Smooth muscle cell (in vitro differentiated cells): ENCODE measurements around the gene C5orf58. TPM values are rescaled to one million over a fixed set of nuclear protein-coding genes. Genes with fewer than 3 reads are reported as not detected.
"Not testable (repeated sequence)": the region's sequence is repeated elsewhere in the genome, so short reads cannot be mapped to it uniquely, and the experiment has no call there.

Experiments
- DNase-seq: peaks from one replicate; lab custom pipeline; 2025; ENCODE audit not compliant: unreplicated experiment; lab: John Stamatoyannopoulos, UW
- H2AFZ ChIP-seq: fragments of 200-600 bp; sonication (generic); 2 replicates; pipeline ENCODE4 v1.6.0; 2016; ENCODE audit warnings: antibody characterized with exemption, low read depth, mild to moderate bottlenecking
- H3F3A ChIP-seq: fragments of 200-600 bp; sonication (generic); 2 replicates; pipeline ENCODE4 v1.6.0; 2017; ENCODE audit warnings: antibody characterized with exemption, low read depth
- H3K27ac ChIP-seq: fragments of 200-600 bp; sonication (generic); 2 replicates; pipeline ENCODE4 v1.5.1; 2016; ENCODE audit warnings: low read depth, mild to moderate bottlenecking
- H3K27me3 ChIP-seq: fragments of 200-600 bp; sonication (generic); 2 replicates; pipeline ENCODE4 v1.6.1; 2016; ENCODE audit warnings: low read depth, mild to moderate bottlenecking
- H3K36me3 ChIP-seq: fragments of 200-600 bp; sonication (generic); 2 replicates; pipeline ENCODE4 v1.5.1; 2016; ENCODE audit warnings: low read depth
- H3K4me1 ChIP-seq: fragments of 200-600 bp; sonication (generic); 2 replicates; pipeline ENCODE4 v1.5.1; 2016; ENCODE audit warnings: low read depth
- H3K4me2 ChIP-seq: fragments of 200-600 bp; sonication (generic); 2 replicates; pipeline ENCODE4 v1.6.0; 2016; ENCODE audit warnings: mild to moderate bottlenecking
- H3K4me3 ChIP-seq: fragments of 200-600 bp; sonication (generic); 2 replicates; pipeline ENCODE4 v1.5.1; 2016; ENCODE audit warnings: mild to moderate bottlenecking
- H3K79me2 ChIP-seq: fragments of 200-600 bp; sonication (generic); 2 replicates; pipeline ENCODE4 v1.6.0; 2016; ENCODE audit warnings: low read depth, mild to moderate bottlenecking
- H3K9ac ChIP-seq: fragments of 200-600 bp; sonication (generic); 2 replicates; pipeline ENCODE4 v1.6.0; 2016; ENCODE audit warnings: low read depth
- H3K9me3 ChIP-seq: fragments of 200-600 bp; sonication (generic); replicated peaks from 2 replicates; pipeline ENCODE4 v1.5.1; 2016; ENCODE audit warnings: low read depth
- H4K20me1 ChIP-seq: fragments of 200-600 bp; sonication (generic); 2 replicates; pipeline ENCODE4 v1.6.0; 2016; ENCODE audit warnings: low read depth
- CTCF ChIP-seq: fragments of 200-600 bp; sonication (generic); IDR thresholded peaks from 2 replicates; pipeline ENCODE4 v1.5.1; 2017; ENCODE audit warnings: borderline replicate concordance, mild to moderate bottlenecking, antibody characterized with exemption; ENCODE audit not compliant: insufficient read depth, poor library complexity, severe bottlenecking
- WGBS: methylation state at CpG from one replicate; pipeline ENCODE4 v1.1.7; 2016; ENCODE audit warnings: low lambda C conversion rate; 5-methylcytosine and 5-hydroxymethylcytosine counted together
- polyA plus RNA-seq: library from polyadenylated mRNA; unstranded; fragments of >200 nt; fragmentation: Nextera tagmentation; extraction: Ambion mirVana; gene quantifications from 2 replicates; pipeline ENCODE4 v1.2.1, GENCODE V29; 2016
- total RNA-seq: library from RNA; depleted of rRNA; stranded (reverse); fragments of >200 nt; gene quantifications from 2 replicates; pipeline ENCODE4 v1.2.3, GENCODE V29; 2014

C5orf58 gene
- total and polyA plus RNA-seq, 2 experiments from 2014 or later, result not detected

GRCh38 chr5:170238456-170239196, 5.8 kb downstream of the C5orf58 start:
- no peak overlapping the region for H2AFZ ChIP-seq
- WGBS, result 66% methylated on average over 1 of the region's 1 CpG
- no peak overlapping the region for H3K4me3 ChIP-seq
- H3K4me2 ChIP-seq, result no peak overlapping the region
- no peaks in the 10 kb centered on the region for H3K79me2 ChIP-seq
- no peaks in the 10 kb centered on the region for H3K9me3 ChIP-seq
- no peaks in the 10 kb centered on the region for H3K36me3 ChIP-seq
- no peak for TF ChIP-seq CTCF
- H3K9ac ChIP-seq, result no peak overlapping the region
- no peak for DNase-seq
- H3K4me1 ChIP-seq, result peaks cover 8% of the 10 kb centered on the region
- no peaks in the 10 kb centered on the region for H4K20me1 ChIP-seq
- H3K27ac ChIP-seq, result no peak overlapping the region
- no peaks in the 10 kb centered on the region for H3K27me3 ChIP-seq
- no peaks in the 10 kb centered on the region for H3F3A ChIP-seq

DNA sequence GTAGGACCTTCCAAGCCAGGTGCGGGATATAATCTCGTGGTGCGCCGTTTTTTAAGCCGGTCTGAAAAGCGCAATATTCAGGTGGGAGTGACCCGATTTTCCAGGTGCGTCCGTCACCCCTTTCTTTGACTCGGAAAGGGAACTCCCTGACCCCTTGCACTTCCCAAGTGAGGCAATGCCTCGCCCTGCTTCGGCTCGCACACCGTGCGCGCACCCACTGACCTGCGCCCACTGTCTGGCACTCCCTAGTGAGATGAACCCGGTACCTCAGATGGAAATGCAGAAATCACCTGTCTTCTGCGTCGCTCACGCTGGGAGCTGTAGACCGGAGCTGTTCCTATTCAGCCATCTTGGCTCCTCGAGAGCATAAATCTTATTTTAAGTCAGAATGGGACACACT, 12.7 kb downstream of the C5orf58 start:
- H3K9ac ChIP-seq, H3K79me2 ChIP-seq, H3K9me3 ChIP-seq, H3K36me3 ChIP-seq, H4K20me1 ChIP-seq, H2AFZ ChIP-seq, H3K4me1 ChIP-seq, DNase-seq, H3K4me3 ChIP-seq, H3K27me3 ChIP-seq, H3K4me2 ChIP-seq, H3F3A ChIP-seq, H3K27ac ChIP-seq: not testable (repeated sequence)
- 75% methylated on average over 22 of the region's 23 CpGs for WGBS

DNA sequence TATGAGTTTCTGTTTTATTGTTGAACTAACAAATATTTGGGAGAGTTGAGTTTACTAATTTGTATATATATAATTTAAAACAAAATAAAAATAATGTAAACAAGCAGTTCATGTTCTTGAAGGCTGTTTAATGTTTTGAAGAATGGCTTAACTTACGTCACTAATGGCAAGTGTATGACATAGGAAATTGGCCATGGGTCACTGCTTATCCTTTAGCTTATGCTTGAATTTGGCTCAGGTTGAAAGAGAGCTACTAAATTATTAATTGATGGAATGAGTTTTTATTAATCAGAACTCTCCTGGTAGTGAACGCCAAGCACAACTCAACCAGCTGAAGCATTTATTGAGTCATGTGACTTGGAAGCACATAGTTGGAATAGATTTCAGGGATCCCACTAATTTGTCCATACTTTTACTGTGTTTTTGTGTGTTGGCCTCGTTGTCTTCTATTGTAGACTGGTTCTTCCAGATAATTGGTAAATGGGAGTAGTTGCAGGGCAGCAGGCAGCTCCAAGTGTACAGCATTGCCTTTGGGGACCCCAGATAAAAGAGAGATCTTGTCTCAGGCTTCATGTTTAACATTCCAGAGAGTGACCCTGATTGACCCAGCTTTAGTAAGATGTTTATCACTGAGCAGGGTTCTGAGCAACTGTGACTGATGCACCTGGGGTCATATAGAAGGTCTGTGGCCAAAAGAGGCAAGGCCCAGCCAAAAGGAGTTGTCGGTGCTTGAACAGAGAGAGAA, 13.5 kb downstream of the C5orf58 start:
- Histone ChIP-seq H2AFZ (no peak overlapping the region), H3K27me3 (no peaks in the 10 kb centered on the region), H3K27ac (no peak overlapping the region), H3K79me2 (no peaks in the 10 kb centered on the region), H3K4me2 (no peak overlapping the region), H3F3A (no peaks in the 10 kb centered on the region), H3K9ac (no peak overlapping the region), H3K36me3 (no peaks in the 10 kb centered on the region), H3K9me3 (no peaks in the 10 kb centered on the region), H4K20me1 (no peaks in the 10 kb centered on the region), H3K4me1 (peaks cover 10% of the 10 kb centered on the region), H3K4me3 (no peak overlapping the region)
- TF ChIP-seq CTCF, result no peak
- 74% methylated on average over 4 of the region's 4 CpGs for WGBS
- DNase-seq, result no peak

GRCh38 chr5:170247363-170247762, 14.6 kb downstream of the C5orf58 start:
- 69% methylated on average over 2 of the region's 2 CpGs for WGBS
- Histone ChIP-seq H3K9me3 (no peaks in the 10 kb centered on the region), H3K36me3 (no peaks in the 10 kb centered on the region), H3K27ac (no peak overlapping the region), H2AFZ (no peak overlapping the region), H4K20me1 (no peaks in the 10 kb centered on the region), H3F3A (no peaks in the 10 kb centered on the region), H3K9ac (no peak overlapping the region), H3K27me3 (no peaks in the 10 kb centered on the region), H3K79me2 (no peaks in the 10 kb centered on the region), H3K4me2 (no peak overlapping the region), H3K4me1 (peaks cover 21% of the 10 kb centered on the region), H3K4me3 (no peak overlapping the region)
- no peak for TF ChIP-seq CTCF
- DNase-seq, result no peak
